T-cell (primary cell): Measurements from ENCODE around the gene PHYKPL. TPM values are rescaled to one million over a fixed set of nuclear protein-coding genes. Genes with fewer than 3 reads are reported as not detected.
A peak's percentile ranks its signal among the peaks of the same experiment; 100 is the strongest.
"Not testable (repeated sequence)": the region's sequence is repeated elsewhere in the genome, so short reads cannot be mapped to it uniquely, and the experiment has no call there.

Experiments
- ATAC-seq, 4 experiments: fragments of 200-7000 bp in 3 of 4; fragments of 150-1000 bp in 1 of 4; cut with Tn5 transposase; replicated peaks in 1 of 4; 1 replicate in 3 of 4; 2 replicates in 1 of 4; pipeline ENCODE4 v1.10.0; 2021; ENCODE audit warnings: moderate library complexity in 3 of 4, mild to moderate bottlenecking in 2 of 4, moderate number of reproducible peaks in 1 of 4
- CTCF ChIA-PET, 2 donors: fragments of 300-600 bp; sonication (Branson Sonifier 250); formaldehyde crosslinking; loops; one replicate each; lab custom pipeline; 2022; ENCODE audit warnings: antibody characterized with exemption in 2 of 2; lab: Charles Lee
- POLR2A ChIA-PET, 2 donors: fragments of 300-600 bp; sonication (Branson Sonifier 250); formaldehyde crosslinking; loops; one replicate each; lab custom pipeline; 2022; ENCODE audit warnings: antibody characterized with exemption in 2 of 2; lab: Charles Lee
- DNase-seq, 35 experiments: peaks; one replicate each; pipeline versions ENCODE4 v3.0.0 to v3.0.0-alpha.2; 2013 to 2023
- H3K27ac ChIP-seq: one replicate; pipeline ENCODE4 v1.5.1; 2013; ENCODE audit warnings: low read length
- H3K27me3 ChIP-seq, 2 experiments: replicated peaks in 1 of 2; 1 replicate in 1 of 2; 2 replicates in 1 of 2; pipeline versions ENCODE4 v1.6.1 to v1.7.0; 2013; ENCODE audit warnings: low read length in 1 of 2, mixed read lengths in 1 of 2; ENCODE audit not compliant: control insufficient read depth in 2 of 2, insufficient read depth in 2 of 2; ENCODE audit errors: extremely low read depth in 1 of 2
- H3K36me3 ChIP-seq, 2 donors: 1 replicate in 1 of 2; 2 replicates in 1 of 2; pipeline versions ENCODE4 v1.6.1 to v1.7.0; 2013; ENCODE audit warnings: low read length in 1 of 2; ENCODE audit not compliant: control insufficient read depth in 2 of 2, insufficient read depth in 1 of 2; ENCODE audit errors: extremely low read depth in 1 of 2
- H3K4me1 ChIP-seq, 2 experiments: 1 replicate in 1 of 2; 2 replicates in 1 of 2; pipeline versions ENCODE4 v1.6.1 to v1.7.0; 2013; ENCODE audit warnings: low read length in 2 of 2, mixed read lengths in 1 of 2; ENCODE audit not compliant: insufficient read depth in 2 of 2, control insufficient read depth in 1 of 2; ENCODE audit errors: extremely low read depth in 1 of 2
- H3K4me3 ChIP-seq, 2 donors: 1 replicate in 1 of 2; 2 replicates in 1 of 2; pipeline versions ENCODE4 v1.5.1 to v1.7.0; 2013; ENCODE audit warnings: mild to moderate bottlenecking in 2 of 2, low read length in 1 of 2, moderate library complexity in 1 of 2; ENCODE audit not compliant: control insufficient read depth in 1 of 2; ENCODE audit errors: extremely low read depth in 1 of 2
- H3K9me3 ChIP-seq: 2 replicates; pipeline ENCODE4 v1.7.0; 2013
- H3K27ac Mint-ChIP-seq, 2 donors: one replicate each; pipeline ENCODE4 v1.8.0; 2020 to 2021; ENCODE audit warnings: mild to moderate bottlenecking in 2 of 2, mixed read lengths in 2 of 2
- H3K27me3 Mint-ChIP-seq, 2 donors: one replicate each; pipeline ENCODE4 v1.8.0; 2021 to 2022; ENCODE audit warnings: mixed read lengths in 2 of 2
- H3K36me3 Mint-ChIP-seq: one replicate; pipeline ENCODE4 v1.8.0; 2021; ENCODE audit warnings: mixed read lengths
- H3K4me1 Mint-ChIP-seq, 3 donors: one replicate each; pipeline ENCODE4 v1.8.0; 2020 to 2022; ENCODE audit warnings: mixed read lengths in 3 of 3, mild to moderate bottlenecking in 1 of 3
- H3K4me3 Mint-ChIP-seq, 3 donors: one replicate each; pipeline ENCODE4 v1.8.0; 2020 to 2022; ENCODE audit warnings: mild to moderate bottlenecking in 3 of 3, mixed read lengths in 3 of 3, moderate library complexity in 3 of 3
- H3K9me3 Mint-ChIP-seq, 3 donors: one replicate each; pipeline ENCODE4 v1.8.0; 2020 to 2022; ENCODE audit warnings: mixed read lengths in 3 of 3
- WGBS: methylation state at CpG from one replicate; pipeline ENCODE4 v1.1.5; 2013; ENCODE audit warnings: missing lambda C conversion rate; ENCODE audit not compliant: insufficient coverage; 5-methylcytosine and 5-hydroxymethylcytosine counted together
- total RNA-seq, 35 experiments: library from RNA in 6 of 35; stranded (reverse) in 6 of 35; fragments of 120-200 nt in 1 of 35; gene quantifications; one replicate each; pipeline versions ENCODE4 v1.2.1 to v1.2.4 and lab custom pipeline; 2013 to 2026

The PHYKPL gene
- total RNA-seq, 5 donors from 2014 or later (not counting 1 experiment from before 2014, with no cell fraction given): 135 to 208 (median 193) TPM

- POLR2A ChIA-PET: no interaction called here
- Histone ChIP-seq H3K27ac (no peak overlapping the region), H3K4me1 (no peaks in the 10 kb centered on the region), H3K9me3 (no peaks in the 10 kb centered on the region), H3K27me3 (peaks cover 0 to 2% of the 10 kb centered on the region in 2 experiments), H3K4me3 (no peak overlapping the region), H3K36me3 (no peaks in the 10 kb centered on the region)
- CTCF ChIA-PET: no interaction called here
- H3K27me3 Mint-ChIP-seq: peaks cover 0 to 6% of the 10 kb centered on the region in 2 donors
- H3K4me1 Mint-ChIP-seq: peaks cover 0 to 2% (median 2%) of the 10 kb centered on the region in 3 donors
- H3K4me3 Mint-ChIP-seq: no peak overlapping the region
- ATAC-seq (no peak), DNase-seq (no peak)
- WGBS: 88% methylated on average over 7 of the region's 12 CpGs
- H3K27ac Mint-ChIP-seq: no peak overlapping the region
- H3K36me3 Mint-ChIP-seq: peaks cover 2% of the 10 kb centered on the region
- no peaks in the 10 kb centered on the region for H3K9me3 Mint-ChIP-seq
Measured at GRCh38 chr5:178199581-178200434, 32.8 kb downstream of the PHYKPL start.

- Histone ChIP-seq H3K4me3 (no peak overlapping the region), H3K27me3 (peaks cover 0 to 11% of the 10 kb centered on the region in 2 experiments), H3K4me1 (peaks cover 6 to 10% of the 10 kb centered on the region in 2 experiments), H3K36me3 (no peaks in the 10 kb centered on the region), H3K9me3 (no peaks in the 10 kb centered on the region), H3K27ac (no peak overlapping the region)
- H3K4me1 Mint-ChIP-seq: peaks cover 7 to 8% (median 7%) of the 10 kb centered on the region in 3 donors
- ATAC-seq: no peak
- WGBS: 82% methylated on average over 5 of the region's 11 CpGs
- peaks cover 3 to 7% of the 10 kb centered on the region in 2 donors for H3K27me3 Mint-ChIP-seq
- no peak overlapping the region for H3K27ac Mint-ChIP-seq
- no peaks in the 10 kb centered on the region for H3K36me3 Mint-ChIP-seq
- no peak for DNase-seq
- H3K9me3 Mint-ChIP-seq: no peaks in the 10 kb centered on the region
- no peak overlapping the region for H3K4me3 Mint-ChIP-seq
- POLR2A ChIA-PET: no interaction called here
- CTCF ChIA-PET: interaction anchor here in 1 of 2 donors (0.7 kb wide), 1 partner anchor 1691 kb away, joined by 5 read pairs; no protein-coding TSS in a partner anchor
Measured at GRCh38 chr5:178198706-178199105, 33.9 kb downstream of the PHYKPL start.

- not testable (repeated sequence) for H3K27ac Mint-ChIP-seq
Measured at GRCh38 chr5:178198151-178198550, 34.5 kb downstream of the PHYKPL start.

GRCh38 chr5:178196986-178197385, 35.6 kb downstream of the PHYKPL start:
- H3K9me3 Mint-ChIP-seq: no peaks in the 10 kb centered on the region
- CTCF ChIA-PET: no interaction called here
- Histone ChIP-seq H3K9me3 (no peaks in the 10 kb centered on the region), H3K27ac (no peak overlapping the region), H3K4me3 (no peak overlapping the region), H3K4me1 (peaks cover 6 to 20% of the 10 kb centered on the region in 2 experiments), H3K36me3 (no peaks in the 10 kb centered on the region), H3K27me3 (peaks cover 0 to 15% of the 10 kb centered on the region in 2 experiments)
- DNase-seq (no peak), ATAC-seq (no peak)
- no peak overlapping the region for H3K27ac Mint-ChIP-seq
- H3K36me3 Mint-ChIP-seq: no peaks in the 10 kb centered on the region
- H3K27me3 Mint-ChIP-seq: peaks cover 6 to 19% of the 10 kb centered on the region in 2 donors
- 92% methylated on average over 7 of the region's 8 CpGs for WGBS
- H3K4me1 Mint-ChIP-seq: peaks cover 14 to 18% (median 16%) of the 10 kb centered on the region in 3 donors
- POLR2A ChIA-PET: no interaction called here
- no peak overlapping the region for H3K4me3 Mint-ChIP-seq

More at GRCh38 chr5:178198151-178198550, 34.5 kb downstream of the PHYKPL start:
- Histone ChIP-seq H3K4me1 (peaks cover 6 to 16% of the 10 kb centered on the region in 2 experiments), H3K27me3 (peaks cover 0 to 15% of the 10 kb centered on the region in 2 experiments)
- H3K4me3 Mint-ChIP-seq, H3K4me3 ChIP-seq, POLR2A ChIA-PET, H3K36me3 ChIP-seq, H3K36me3 Mint-ChIP-seq, H3K9me3 ChIP-seq, H3K27ac ChIP-seq, ATAC-seq, H3K9me3 Mint-ChIP-seq, DNase-seq: not testable (repeated sequence)
- Mint-ChIP-seq H3K4me1 (peaks cover 12% of the 10 kb centered on the region in 3 donors), H3K27me3 (peaks cover 3 to 12% of the 10 kb centered on the region in 2 donors)
- 96% methylated on average over 4 of the region's 11 CpGs for WGBS
- CTCF ChIA-PET: interaction anchor here (0.6 to 0.7 kb wide), 2 partner anchors 164 to 1691 kb away, joined by 3 to 5 read pairs; no protein-coding TSS in a partner anchor

- no peak overlapping the region for H3K4me3 ChIP-seq
- H3K4me3 Mint-ChIP-seq: no peak overlapping the region
- H3K4me1 ChIP-seq: peaks cover 6 to 20% of the 10 kb centered on the region in 2 experiments
- no peaks in the 10 kb centered on the region for H3K36me3 Mint-ChIP-seq
- H3K9me3 ChIP-seq: no peaks in the 10 kb centered on the region
- CTCF ChIA-PET: no interaction called here
- H3K27ac ChIP-seq: no peak overlapping the region
- POLR2A ChIA-PET: no interaction called here
- H3K27ac Mint-ChIP-seq: no peak overlapping the region
- H3K9me3 Mint-ChIP-seq: no peaks in the 10 kb centered on the region
- peaks cover 6 to 21% of the 10 kb centered on the region in 2 donors for H3K27me3 Mint-ChIP-seq
- WGBS: 79% methylated on average over 5 of the region's 7 CpGs
- DNase-seq (no peak), ATAC-seq (no peak)
- peaks cover 0 to 15% of the 10 kb centered on the region in 2 experiments for H3K27me3 ChIP-seq
- peaks cover 14 to 18% (median 16%) of the 10 kb centered on the region in 3 donors for H3K4me1 Mint-ChIP-seq
- H3K36me3 ChIP-seq: no peaks in the 10 kb centered on the region
Measured at GRCh38 chr5:178196281-178196812, 36.3 kb downstream of the PHYKPL start.

GRCh38 chr5:178194026-178194425, 38.6 kb downstream of the PHYKPL start:
- 18% methylated on average over 7 of the region's 7 CpGs for WGBS
- H3K4me1 Mint-ChIP-seq: peaks cover 14 to 18% (median 16%) of the 10 kb centered on the region in 3 donors
- no peaks in the 10 kb centered on the region for H3K36me3 ChIP-seq
- DNase-seq: peak in 1 of 35 experiments; percentile 9
- CTCF ChIA-PET: no interaction called here
- H3K9me3 ChIP-seq: no peaks in the 10 kb centered on the region
- peaks cover 6 to 21% of the 10 kb centered on the region in 2 donors for H3K27me3 Mint-ChIP-seq
- H3K4me3 Mint-ChIP-seq: no peak overlapping the region
- ATAC-seq: peak in 2 of 4 experiments; percentile 48 to 49
- no peak overlapping the region for H3K27ac Mint-ChIP-seq
- peaks cover 6 to 20% of the 10 kb centered on the region in 2 experiments for H3K4me1 ChIP-seq
- no peak overlapping the region for H3K4me3 ChIP-seq
- H3K27me3 ChIP-seq: peaks cover 0 to 21% of the 10 kb centered on the region in 2 experiments
- H3K36me3 Mint-ChIP-seq: no peaks in the 10 kb centered on the region
- H3K9me3 Mint-ChIP-seq: no peaks in the 10 kb centered on the region
- POLR2A ChIA-PET: interaction anchor here in 1 of 2 donors (1.0 kb wide), 1 partner anchor 17 kb away, joined by 3 read pairs; no protein-coding TSS in a partner anchor
- H3K27ac ChIP-seq: no peak overlapping the region
